Activated T-helper 1 cell treated with anti-CD3 and anti-CD28 coated beads, Interleukin-12 subunit alpha, Interleukin-12 subunit beta, Interleukin-2, Interleukin-4 antibody, amounts not matched to agents 30 ng/mL and 10 ng/mL and 1 ng/mL, durations not matched to agents 14 hours and 24 hours and 36 hours (primary cell): ENCODE data around the gene NET1. TPM values are rescaled to one million over a fixed set of nuclear protein-coding genes. Genes with fewer than 3 reads are reported as not detected.
"Not testable (repeated sequence)": the region's sequence is repeated elsewhere in the genome, so short reads cannot be mapped to it uniquely, and the experiment has no call there.

Source experiments
- DNase-seq: peaks from one replicate; pipeline ENCODE4 v3.0.0; 2021; ENCODE audit warnings: low spot score
- H3K27ac Mint-ChIP-seq: one replicate; pipeline ENCODE4 v1.8.0; 2021; ENCODE audit warnings: mild to moderate bottlenecking, mixed read lengths
- H3K27me3 Mint-ChIP-seq: one replicate; pipeline ENCODE4 v1.8.0; 2022; ENCODE audit warnings: mild to moderate bottlenecking, moderate library complexity, mixed read lengths; ENCODE audit not compliant: insufficient read depth
- H3K36me3 Mint-ChIP-seq: one replicate; pipeline ENCODE4 v1.8.0; 2021; ENCODE audit warnings: low read depth, mixed read lengths
- H3K4me1 Mint-ChIP-seq: one replicate; pipeline ENCODE4 v1.8.0; 2021; ENCODE audit warnings: low read depth, mixed read lengths
- H3K4me3 Mint-ChIP-seq: one replicate; pipeline ENCODE4 v1.8.0; 2021; ENCODE audit warnings: mild to moderate bottlenecking, moderate library complexity, mixed read lengths
- H3K9me3 Mint-ChIP-seq: one replicate; pipeline ENCODE4 v1.8.0; 2021; ENCODE audit warnings: mixed read lengths
- intact Hi-C: fragments of 100-400 bp; cut with micrococcal nuclease; formaldehyde crosslinking; loops from one replicate; pipeline ENCODE4 v1.15.1; 2024
- total RNA-seq: library from RNA; stranded (reverse); gene quantifications from 2 replicates; pipeline ENCODE4 v1.2.3, GENCODE V29; 2022

The NET1 gene
- total RNA-seq, 1 donor from 2014 or later: 40.3 TPM

DNA sequence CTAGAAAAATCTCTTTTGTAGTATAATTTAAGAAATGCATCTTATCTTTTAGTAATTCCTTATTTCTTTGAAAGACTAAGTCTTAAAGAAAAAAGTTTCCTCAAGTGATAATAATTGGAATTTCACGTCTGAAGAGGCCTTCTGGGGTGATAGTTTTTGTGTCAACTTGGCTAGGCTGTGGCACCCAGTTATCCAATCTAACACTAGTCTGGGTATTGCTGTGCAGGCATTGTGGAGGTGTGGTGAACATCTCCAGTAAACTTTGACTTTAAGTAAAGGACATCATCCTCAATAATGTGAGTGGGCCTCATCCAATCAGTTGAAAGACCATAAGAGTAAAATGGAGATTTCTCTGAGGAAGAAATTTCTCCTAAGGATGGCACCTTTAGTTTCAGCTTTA is 5.4 kb upstream of the NET1 start:
- Mint-ChIP-seq H3K27me3 (peaks cover 18% of the 10 kb centered on the region), H3K4me3 (no peak overlapping the region), H3K9me3 (no peaks in the 10 kb centered on the region), H3K4me1 (peaks cover 1% of the 10 kb centered on the region), H3K27ac (no peak overlapping the region), H3K36me3 (no peaks in the 10 kb centered on the region)
- no peak for DNase-seq
- intact Hi-C loops: no loop called here

DNA sequence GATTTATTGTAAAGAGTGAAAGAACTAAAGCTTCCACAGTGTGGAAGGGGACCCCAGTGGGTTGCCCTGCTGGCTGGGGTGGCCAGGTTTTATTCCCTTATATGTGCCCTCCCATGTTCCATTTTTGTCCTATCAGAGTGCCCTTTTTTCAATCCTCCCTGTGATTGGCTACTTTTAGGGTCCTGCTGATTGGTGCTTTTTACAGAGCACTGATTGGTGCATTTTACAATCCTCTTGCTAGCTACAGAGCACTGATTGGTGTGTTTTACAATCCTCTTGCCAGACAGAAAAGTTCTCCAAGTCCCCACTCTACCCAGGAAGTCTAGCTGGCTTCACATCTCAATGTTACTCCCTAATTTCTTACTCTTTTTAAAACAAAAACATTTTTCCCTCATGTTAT is 1.6 kb upstream of the NET1 start:
- peaks cover 18% of the 10 kb centered on the region for H3K27me3 Mint-ChIP-seq
- not testable (repeated sequence) for H3K36me3 Mint-ChIP-seq, H3K27ac Mint-ChIP-seq, H3K4me3 Mint-ChIP-seq, DNase-seq, H3K4me1 Mint-ChIP-seq, H3K9me3 Mint-ChIP-seq
- intact Hi-C loops: loop anchor here (5.0 kb wide), 1 partner anchor 37 kb away; no protein-coding TSS in a partner anchor

- Mint-ChIP-seq H3K27ac (peak overlapping the region; percentile 59), H3K27me3 (peaks cover 18% of the 10 kb centered on the region), H3K36me3 (no peaks in the 10 kb centered on the region), H3K4me3 (peak overlapping the region; percentile 86), H3K9me3 (no peaks in the 10 kb centered on the region), H3K4me1 (peaks cover 5% of the 10 kb centered on the region)
- no peak for DNase-seq
- intact Hi-C loops: loop anchor here (2.0 to 5.0 kb wide), 3 partner anchors 23 to 115 kb away; no protein-coding TSS in a partner anchor
Measured at GRCh38 chr10:5411941-5412276, 448 bp upstream of the NET1 start.

DNA sequence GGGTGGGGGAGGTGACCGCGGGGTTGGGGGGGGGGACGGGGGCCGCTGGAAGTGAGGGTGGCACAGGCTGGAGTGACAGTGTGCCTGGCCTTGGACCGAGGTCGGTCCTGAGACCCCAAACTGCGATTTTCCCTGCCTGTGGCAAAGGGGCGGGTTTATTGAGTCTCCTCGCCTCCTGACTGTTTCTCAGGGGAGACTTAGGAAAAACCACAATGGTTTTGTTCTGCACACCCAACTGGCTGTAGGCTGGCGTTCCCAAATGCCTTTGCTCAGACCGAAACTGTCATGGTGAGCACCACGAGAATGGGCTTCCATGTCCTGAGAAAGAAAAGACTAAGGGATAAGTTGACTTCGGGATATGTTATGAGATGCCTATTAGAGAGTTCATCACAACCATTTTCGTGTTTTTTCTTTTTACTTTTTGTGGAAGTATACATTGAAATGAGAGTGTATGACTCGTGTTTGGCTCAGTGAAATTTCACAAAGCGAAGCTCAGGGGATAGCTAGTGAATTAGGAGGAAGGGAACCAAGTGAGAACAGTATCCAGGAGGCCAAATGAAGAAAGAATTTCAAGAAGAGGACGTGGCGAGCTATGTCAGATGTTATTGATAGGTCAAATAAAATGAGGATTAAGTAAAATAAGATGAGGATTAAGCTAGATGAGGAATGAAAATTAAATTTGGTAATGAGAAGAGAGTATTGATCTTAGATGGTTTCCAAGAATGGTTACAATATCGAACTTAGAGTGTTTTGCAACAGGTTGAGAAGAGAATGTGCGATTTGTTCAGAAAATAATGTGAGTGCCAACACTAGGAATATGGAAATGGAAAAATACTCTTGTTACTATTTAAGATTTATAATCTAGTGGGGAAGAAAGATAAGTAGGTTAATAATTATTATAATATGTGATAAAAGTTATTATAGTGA is 918 bp downstream of the NET1 start:
- H3K9me3 Mint-ChIP-seq: peaks cover 10% of the 10 kb centered on the region
- no peak overlapping the region for H3K4me3 Mint-ChIP-seq
- peaks cover 5% of the 10 kb centered on the region for H3K4me1 Mint-ChIP-seq
- peaks cover 18% of the 10 kb centered on the region for H3K27me3 Mint-ChIP-seq
- DNase-seq: no peak
- peaks cover 6% of the 10 kb centered on the region for H3K36me3 Mint-ChIP-seq
- intact Hi-C loops: loop anchor here (2.0 to 5.0 kb wide), 3 partner anchors 22 to 116 kb away; no protein-coding TSS in a partner anchor
- H3K27ac Mint-ChIP-seq: no peak overlapping the region

GRCh38 chr10:5416981-5417380 is 4.6 kb downstream of the NET1 start:
- Mint-ChIP-seq H3K9me3 (peaks cover 26% of the 10 kb centered on the region), H3K4me1 (peaks cover 3% of the 10 kb centered on the region), H3K4me3 (no peak overlapping the region), H3K36me3 (peaks cover 10% of the 10 kb centered on the region), H3K27ac (no peak overlapping the region), H3K27me3 (no peaks in the 10 kb centered on the region)
- DNase-seq: no peak
- intact Hi-C loops: no loop called here

GRCh38 chr10:5418584-5418983 is 6.2 kb downstream of the NET1 start:
- peaks cover 13% of the 10 kb centered on the region for H3K36me3 Mint-ChIP-seq
- peaks cover 26% of the 10 kb centered on the region for H3K9me3 Mint-ChIP-seq
- DNase-seq: no peak
- no peaks in the 10 kb centered on the region for H3K27me3 Mint-ChIP-seq
- H3K4me3 Mint-ChIP-seq: no peak overlapping the region
- H3K4me1 Mint-ChIP-seq: no peaks in the 10 kb centered on the region
- intact Hi-C loops: no loop called here
- H3K27ac Mint-ChIP-seq: no peak overlapping the region

- DNase-seq: no peak
- Mint-ChIP-seq H3K4me1 (peaks cover 1% of the 10 kb centered on the region), H3K27me3 (no peaks in the 10 kb centered on the region), H3K9me3 (peaks cover 26% of the 10 kb centered on the region), H3K36me3 (peaks cover 13% of the 10 kb centered on the region), H3K27ac (no peak overlapping the region), H3K4me3 (no peak overlapping the region)
- intact Hi-C loops: no loop called here
Measured at GRCh38 chr10:5419466-5420094, 7.2 kb downstream of the NET1 start.

GRCh38 chr10:5423771-5424170 is 11.4 kb downstream of the NET1 start:
- intact Hi-C loops: no loop called here
- no peak for DNase-seq
- Mint-ChIP-seq H3K4me1 (peaks cover 7% of the 10 kb centered on the region), H3K27ac (no peak overlapping the region), H3K4me3 (no peak overlapping the region), H3K9me3 (peaks cover 11% of the 10 kb centered on the region), H3K27me3 (no peaks in the 10 kb centered on the region), H3K36me3 (peaks cover 10% of the 10 kb centered on the region)

DNA sequence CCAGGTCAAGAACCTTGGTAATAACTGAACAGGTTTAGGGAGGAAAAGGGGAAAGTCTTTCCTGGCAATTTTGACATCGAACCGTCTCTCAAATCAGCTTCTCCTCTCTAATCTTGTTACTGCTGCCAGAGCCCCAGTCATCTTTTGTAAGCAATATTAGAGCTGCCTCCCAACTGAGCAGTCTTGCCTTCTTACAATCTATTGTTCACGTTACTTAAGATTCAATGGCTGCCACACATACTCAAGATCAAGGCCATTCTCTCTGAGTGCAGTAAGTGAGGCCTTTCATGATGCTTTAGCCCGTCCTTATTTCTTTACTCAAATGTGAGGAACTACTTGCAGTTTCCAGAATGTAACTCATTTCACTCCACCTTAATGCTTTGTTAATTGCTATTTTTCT is 12.4 kb downstream of the NET1 start:
- H3K36me3 Mint-ChIP-seq: peaks cover 15% of the 10 kb centered on the region
- H3K27ac Mint-ChIP-seq: no peak overlapping the region
- intact Hi-C loops: no loop called here
- DNase-seq: no peak
- peaks cover 3% of the 10 kb centered on the region for H3K9me3 Mint-ChIP-seq
- H3K4me3 Mint-ChIP-seq: no peak overlapping the region
- no peaks in the 10 kb centered on the region for H3K27me3 Mint-ChIP-seq
- H3K4me1 Mint-ChIP-seq: peaks cover 7% of the 10 kb centered on the region

GRCh38 chr10:5428133-5428532 is 15.8 kb downstream of the NET1 start:
- DNase-seq: no peak
- Mint-ChIP-seq H3K4me1 (peaks cover 7% of the 10 kb centered on the region), H3K9me3 (peaks cover 5% of the 10 kb centered on the region), H3K4me3 (no peak overlapping the region), H3K27me3 (no peaks in the 10 kb centered on the region), H3K36me3 (peaks cover 20% of the 10 kb centered on the region), H3K27ac (no peak overlapping the region)
- intact Hi-C loops: no loop called here

DNA sequence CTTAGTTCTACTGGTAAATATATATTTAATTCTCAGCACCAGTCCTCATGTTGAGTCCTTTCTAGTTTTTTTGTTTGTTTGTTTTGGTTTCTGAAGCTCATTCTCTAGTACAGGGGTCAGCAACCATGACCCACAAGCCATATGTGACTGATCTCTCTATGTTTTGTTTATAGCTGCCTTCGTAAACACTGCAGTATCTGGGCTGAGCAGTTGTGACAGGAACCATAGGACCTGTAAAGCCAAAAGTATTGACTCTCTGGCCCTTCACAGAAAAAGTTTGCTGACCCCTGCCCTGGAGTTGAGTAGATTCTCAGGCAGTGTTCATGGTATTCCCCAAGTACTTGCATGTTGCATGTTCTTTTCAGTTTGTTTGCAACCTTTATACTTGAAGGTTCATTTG is 20.8 kb downstream of the NET1 start:
- Mint-ChIP-seq H3K4me1 (peaks cover 12% of the 10 kb centered on the region), H3K27ac (no peak overlapping the region), H3K4me3 (no peak overlapping the region), H3K36me3 (peaks cover 18% of the 10 kb centered on the region), H3K27me3 (no peaks in the 10 kb centered on the region), H3K9me3 (peaks cover 5% of the 10 kb centered on the region)
- intact Hi-C loops: loop anchor here (5.0 kb wide), 1 partner anchor 341 kb away; the partner anchor contains the start of gene AKR1C3
- DNase-seq: no peak

GRCh38 chr10:5434017-5434753 is 21.8 kb downstream of the NET1 start:
- H3K27me3 Mint-ChIP-seq: no peaks in the 10 kb centered on the region

More at GRCh38 chr10:5434017-5434753, 21.8 kb downstream of the NET1 start:
- H3K36me3 Mint-ChIP-seq: peaks cover 15% of the 10 kb centered on the region
- H3K4me1 Mint-ChIP-seq: peaks cover 17% of the 10 kb centered on the region
- DNase-seq: no peak
- H3K4me3 Mint-ChIP-seq: no peak overlapping the region
- intact Hi-C loops: loop anchor here (1.0 to 5.0 kb wide), 5 partner anchors 21 to 619 kb away; partner anchors contain the start of genes AKR1C3 and NET1
- H3K9me3 Mint-ChIP-seq: peaks cover 5% of the 10 kb centered on the region
- H3K27ac Mint-ChIP-seq: peak overlapping the region; percentile 49
